ENCODE results near the gene NOL4L. TPM values are rescaled to one million over a fixed set of nuclear protein-coding genes. Genes with fewer than 3 reads are reported as not detected.

NOL4L gene
- total RNA-seq, 1 donor from 2014 or later, result 19.7 TPM

GRCh38 chr20:32544893-32545840 lies 40.0 kb downstream of the NOL4L start:
- intact Hi-C loops (cut with DNase I), result no loop called here
- TF ChIP-seq CTCF (IDR thresholded peaks at IDR 0.05), result no peak
- no peaks in the 10 kb centered on the region for H3K36me3 ChIP-seq

GRCh38 chr20:32544260-32544722 lies 40.8 kb downstream of the NOL4L start:
- intact Hi-C loops (cut with DNase I), result no loop called here
- ATAC-seq (no peak), DNase-seq (no peak)
- H3K27ac ChIP-seq, result no peak overlapping the region
- H3K9me3 ChIP-seq, result no peaks in the 10 kb centered on the region
- TF ChIP-seq CTCF (IDR thresholded peaks at IDR 0.05), result no peak
- H3K4me1 ChIP-seq, result peaks cover 1% of the 10 kb centered on the region
- H3K36me3 ChIP-seq, result no peaks in the 10 kb centered on the region
- H3K4me3 ChIP-seq, result no peak overlapping the region
- H3K27me3 ChIP-seq, result no peaks in the 10 kb centered on the region

More at GRCh38 chr20:32544893-32545840, 40.0 kb downstream of the NOL4L start:
- no peaks in the 10 kb centered on the region for H3K27me3 ChIP-seq
- ATAC-seq (no peak), DNase-seq (no peak)
- H3K4me3 ChIP-seq, result no peak overlapping the region
- no peaks in the 10 kb centered on the region for H3K9me3 ChIP-seq
- H3K4me1 ChIP-seq, result no peaks in the 10 kb centered on the region
- H3K27ac ChIP-seq, result no peak overlapping the region

- ATAC-seq, result no peak
- Histone ChIP-seq H3K9me3 (no peaks in the 10 kb centered on the region), H3K27ac (no peak overlapping the region), H3K4me1 (peaks cover 6% of the 10 kb centered on the region), H3K27me3 (no peaks in the 10 kb centered on the region), H3K36me3 (no peaks in the 10 kb centered on the region), H3K4me3 (no peak overlapping the region)
- DNase-seq, result no peak
- TF ChIP-seq CTCF (IDR thresholded peaks at IDR 0.05), result no peak
- intact Hi-C loops (cut with DNase I), result no loop called here
Observed at GRCh38 chr20:32543570-32544259, 41.4 kb downstream of the NOL4L start.

GRCh38 chr20:32542259-32542615 lies 42.9 kb downstream of the NOL4L start:
- Histone ChIP-seq H3K27me3 (no peaks in the 10 kb centered on the region), H3K36me3 (no peaks in the 10 kb centered on the region), H3K9me3 (no peaks in the 10 kb centered on the region), H3K4me3 (no peak overlapping the region), H3K4me1 (peaks cover 19% of the 10 kb centered on the region), H3K27ac (no peak overlapping the region)
- ATAC-seq, result no peak
- no peak for DNase-seq
- TF ChIP-seq CTCF (IDR thresholded peaks at IDR 0.05), result no peak
- intact Hi-C loops (cut with DNase I), result no loop called here

- Histone ChIP-seq H3K36me3 (no peaks in the 10 kb centered on the region), H3K9me3 (no peaks in the 10 kb centered on the region), H3K27ac (no peak overlapping the region), H3K4me3 (no peak overlapping the region), H3K4me1 (peaks cover 22% of the 10 kb centered on the region), H3K27me3 (no peaks in the 10 kb centered on the region)
- no peak for DNase-seq
- TF ChIP-seq CTCF (IDR thresholded peaks at IDR 0.05), result no peak
- no peak for ATAC-seq
- intact Hi-C loops (cut with DNase I), result no loop called here
Observed at GRCh38 chr20:32541323-32542258, 43.5 kb downstream of the NOL4L start.
